Measurements from ENCODE around the gene SACS. TPM values are rescaled to one million over a fixed set of nuclear protein-coding genes. Genes with fewer than 3 reads are reported as not detected.
A peak's percentile ranks its signal among the peaks of the same experiment; 100 is the strongest.

Gene SACS
- total and polyA plus RNA-seq, 2 experiments from 2014 or later = 3.2 to 29.9 TPM

- H3K27ac ChIP-seq = peak overlapping the region; percentile 12
- H3K9me2 ChIP-seq (replicated peaks; ENCODE audit: insufficient read depth) = no peaks in the 10 kb centered on the region
- peaks cover 17% of the 10 kb centered on the region for H3K4me1 ChIP-seq (ENCODE audit: insufficient read depth)
- peak overlapping the region; percentile 4 for H3K4me2 ChIP-seq
- TF ChIP-seq CTCF (IDR thresholded peaks at IDR 0.05; ENCODE audit: poor library complexity) = no peak
- no peaks in the 10 kb centered on the region for H3K27me3 ChIP-seq
- no peaks in the 10 kb centered on the region for H4K20me1 ChIP-seq (ENCODE audit: insufficient read depth, poor library complexity, severe bottlenecking)
- no peaks in the 10 kb centered on the region for H3K9me3 ChIP-seq (ENCODE audit: low read depth)
- peak; percentile 26 for DNase-seq (ENCODE audit: low spot score)
- no peak overlapping the region for H3K4me3 ChIP-seq
- no peak overlapping the region for H2AFZ ChIP-seq
- H3K36me3 ChIP-seq (replicated peaks; ENCODE audit: insufficient read depth, low read depth) = no peaks in the 10 kb centered on the region
- WGBS (ENCODE audit: low lambda C conversion rate, missing lambda C conversion rate) = 31% methylated on average over 9 of the region's 9 CpGs
- H3K79me2 ChIP-seq = no peaks in the 10 kb centered on the region
Observed at GRCh38 chr13:23469951-23470421, 36.5 kb upstream of the SACS start.

- no peak overlapping the region for H3K4me3 ChIP-seq
- H3K4me1 ChIP-seq (ENCODE audit: insufficient read depth) = peaks cover 17% of the 10 kb centered on the region
- H3K27me3 ChIP-seq = no peaks in the 10 kb centered on the region
- TF ChIP-seq CTCF (IDR thresholded peaks at IDR 0.05; ENCODE audit: poor library complexity) (no peak), EZH2phosphoT487 (IDR thresholded peaks at IDR 0.05; ENCODE audit: low read depth, severe bottlenecking, unreplicated experiment) (no peak), EZH2 (IDR thresholded peaks at IDR 0.05; ENCODE audit: borderline replicate concordance) (no peak)
- H2AFZ ChIP-seq = no peak overlapping the region
- no peak overlapping the region for H3K27ac ChIP-seq
- H3K9me3 ChIP-seq (ENCODE audit: low read depth) = no peaks in the 10 kb centered on the region
- no peaks in the 10 kb centered on the region for H3K9me2 ChIP-seq (replicated peaks; ENCODE audit: insufficient read depth)
- no peak overlapping the region for H3K4me2 ChIP-seq
- DNase-seq (ENCODE audit: low spot score) = no peak
- 64% methylated on average over 3 of the region's 3 CpGs for WGBS (ENCODE audit: low lambda C conversion rate, missing lambda C conversion rate)
- H4K20me1 ChIP-seq (ENCODE audit: insufficient read depth, poor library complexity, severe bottlenecking) = no peaks in the 10 kb centered on the region
- no peaks in the 10 kb centered on the region for H3K36me3 ChIP-seq (replicated peaks; ENCODE audit: insufficient read depth, low read depth)
- H3K79me2 ChIP-seq = no peaks in the 10 kb centered on the region
Observed at GRCh38 chr13:23468811-23469210, 35.3 kb upstream of the SACS start.

- no peak overlapping the region for H2AFZ ChIP-seq
- no peaks in the 10 kb centered on the region for H3K9me2 ChIP-seq (replicated peaks; ENCODE audit: insufficient read depth)
- H3K27ac ChIP-seq = no peak overlapping the region
- no peaks in the 10 kb centered on the region for H4K20me1 ChIP-seq (ENCODE audit: insufficient read depth, poor library complexity, severe bottlenecking)
- H3K4me3 ChIP-seq = no peak overlapping the region
- H3K27me3 ChIP-seq = no peaks in the 10 kb centered on the region
- no peaks in the 10 kb centered on the region for H3K36me3 ChIP-seq (replicated peaks; ENCODE audit: insufficient read depth, low read depth)
- no peak for DNase-seq (ENCODE audit: low spot score)
- WGBS (ENCODE audit: low lambda C conversion rate, missing lambda C conversion rate) = 89% methylated on average over 3 of the region's 3 CpGs
- no peaks in the 10 kb centered on the region for H3K9me3 ChIP-seq (ENCODE audit: low read depth)
- peaks cover 17% of the 10 kb centered on the region for H3K4me1 ChIP-seq (ENCODE audit: insufficient read depth)
- TF ChIP-seq EZH2 (IDR thresholded peaks at IDR 0.05; ENCODE audit: borderline replicate concordance) (no peak), CTCF (IDR thresholded peaks at IDR 0.05; ENCODE audit: poor library complexity) (no peak), EZH2phosphoT487 (IDR thresholded peaks at IDR 0.05; ENCODE audit: low read depth, severe bottlenecking, unreplicated experiment) (no peak)
- H3K79me2 ChIP-seq = no peaks in the 10 kb centered on the region
- no peak overlapping the region for H3K4me2 ChIP-seq
Observed at GRCh38 chr13:23467932-23468278, 34.4 kb upstream of the SACS start.

Data from hepatocyte (in vitro differentiated cells).